Natural killer cell (primary cell): ENCODE results near the gene WTAP. TPM values are rescaled to one million over a fixed set of nuclear protein-coding genes. Genes with fewer than 3 reads are reported as not detected.
A peak's percentile ranks its signal among the peaks of the same experiment; 100 is the strongest.

Source experiments
- ATAC-seq, 3 donors: fragments of 150-1000 bp in 2 of 3; fragments of 200-7000 bp in 1 of 3; cut with Tn5 transposase; 1 replicate in 1 of 3; 2 replicates in 2 of 3; pipeline ENCODE4 v1.10.0; 2021; ENCODE audit warnings: mild to moderate bottlenecking in 2 of 3, moderate library complexity in 2 of 3
- DNase-seq, 2 donors: peaks; one replicate each; pipeline versions ENCODE4 v3.0.0 to v3.0.0-alpha.2; 2013 to 2021; ENCODE audit warnings: mixed read lengths in 1 of 2
- H3K27ac ChIP-seq: one replicate; pipeline ENCODE4 v1.5.1; 2013; ENCODE audit warnings: mild to moderate bottlenecking, low read length
- H3K27me3 ChIP-seq: one replicate; pipeline ENCODE4 v1.6.1; 2013; ENCODE audit warnings: low read length; ENCODE audit not compliant: control insufficient read depth, insufficient read depth
- H3K36me3 ChIP-seq: one replicate; pipeline ENCODE4 v1.6.1; 2013; ENCODE audit warnings: low read length; ENCODE audit not compliant: control insufficient read depth, insufficient read depth
- H3K4me1 ChIP-seq: one replicate; pipeline ENCODE4 v1.6.1; 2013; ENCODE audit warnings: low read length; ENCODE audit not compliant: control insufficient read depth, insufficient read depth
- H3K4me3 ChIP-seq: one replicate; pipeline ENCODE4 v1.5.1; 2013; ENCODE audit warnings: low read length
- H3K9me3 ChIP-seq: one replicate; pipeline ENCODE4 v1.6.1; 2013; ENCODE audit warnings: low read length; ENCODE audit not compliant: control insufficient read depth, insufficient read depth
- H3K27ac Mint-ChIP-seq, 2 donors: one replicate each; pipeline ENCODE4 v1.8.0; 2022; ENCODE audit warnings: mild to moderate bottlenecking in 2 of 2, mixed read lengths in 2 of 2, moderate library complexity in 1 of 2
- H3K27me3 Mint-ChIP-seq, 2 donors: one replicate each; pipeline ENCODE4 v1.8.0; 2022; ENCODE audit warnings: low read depth in 2 of 2, mixed read lengths in 2 of 2
- H3K36me3 Mint-ChIP-seq: one replicate; pipeline ENCODE4 v1.8.0; 2022; ENCODE audit warnings: mixed read lengths
- H3K4me1 Mint-ChIP-seq, 2 donors: one replicate each; pipeline ENCODE4 v1.8.0; 2022; ENCODE audit warnings: mixed read lengths in 2 of 2
- H3K4me3 Mint-ChIP-seq: one replicate; pipeline ENCODE4 v1.8.0; 2022; ENCODE audit warnings: mild to moderate bottlenecking, moderate library complexity, mixed read lengths
- H3K9me3 Mint-ChIP-seq, 2 donors: one replicate each; pipeline ENCODE4 v1.8.0; 2022; ENCODE audit warnings: mixed read lengths in 2 of 2
- CTCF ChIP-seq: fragments of 200-600 bp; IDR thresholded peaks from one replicate; pipeline ENCODE4 v1.8.0; 2022; ENCODE audit warnings: antibody characterized with exemption
- WGBS: methylation state at CpG from one replicate; pipeline ENCODE4 v1.1.7; 2013; ENCODE audit warnings: missing lambda C conversion rate; ENCODE audit not compliant: insufficient coverage; 5-methylcytosine and 5-hydroxymethylcytosine counted together
- intact Hi-C: fragments of 100-400 bp; cut with micrococcal nuclease; formaldehyde crosslinking; loops from one replicate; pipeline ENCODE4 v1.14.2; 2022
- total RNA-seq, 4 donors: library from RNA; stranded (reverse); fragments of 120-200 nt in 1 of 4; gene quantifications; one replicate each; pipeline versions ENCODE4 v1.2.3 to v1.2.4, GENCODE V29; 2013 to 2022

The WTAP gene
- total RNA-seq, 3 donors from 2014 or later (not counting 1 experiment from before 2014, with no cell fraction given) = 141 to 167 (median 164) TPM

- DNase-seq = no peak
- Mint-ChIP-seq H3K27me3 (no peaks in the 10 kb centered on the region), H3K27ac (peak overlapping the region in 1 of 2 donors; percentile 81), H3K4me3 (no peak overlapping the region), H3K4me1 (peaks cover 0 to 5% of the 10 kb centered on the region in 2 donors), H3K36me3 (peaks cover 30% of the 10 kb centered on the region), H3K9me3 (no peaks in the 10 kb centered on the region)
- Histone ChIP-seq H3K36me3 (peaks cover 81% of the 10 kb centered on the region), H3K4me3 (no peak overlapping the region), H3K27ac (no peak overlapping the region), H3K4me1 (no peaks in the 10 kb centered on the region), H3K9me3 (no peaks in the 10 kb centered on the region), H3K27me3 (no peaks in the 10 kb centered on the region)
- 100% methylated on average over 2 of the region's 2 CpGs for WGBS
- TF ChIP-seq CTCF = no peak
- ATAC-seq = no peak
- intact Hi-C loops = no loop called here
Observed at GRCh38 chr6:159754401-159754800, 27.1 kb downstream of the WTAP start.

GRCh38 chr6:159754959-159755914 is 27.9 kb downstream of the WTAP start:
- H3K27me3 ChIP-seq = no peaks in the 10 kb centered on the region
- H3K4me3 Mint-ChIP-seq = peak overlapping the region; percentile 45
- peaks cover 73% of the 10 kb centered on the region for H3K36me3 ChIP-seq
- H3K4me3 ChIP-seq = no peak overlapping the region
- no peak for TF ChIP-seq CTCF
- DNase-seq (no peak), ATAC-seq (peak in 1 of 3 donors; percentile 21)
- H3K27ac ChIP-seq = no peak overlapping the region
- WGBS = 96% methylated on average over 11 of the region's 15 CpGs
- no peaks in the 10 kb centered on the region for H3K27me3 Mint-ChIP-seq
- intact Hi-C loops = no loop called here
- peaks cover 6 to 9% of the 10 kb centered on the region in 2 donors for H3K4me1 Mint-ChIP-seq
- H3K4me1 ChIP-seq = no peaks in the 10 kb centered on the region
- no peaks in the 10 kb centered on the region for H3K9me3 Mint-ChIP-seq
- peaks cover 24% of the 10 kb centered on the region for H3K36me3 Mint-ChIP-seq
- no peaks in the 10 kb centered on the region for H3K9me3 ChIP-seq
- peak overlapping the region; percentile 29 to 81 for H3K27ac Mint-ChIP-seq

- peaks cover 63% of the 10 kb centered on the region for H3K36me3 ChIP-seq
- Mint-ChIP-seq H3K4me3 (no peak overlapping the region), H3K4me1 (peaks cover 18 to 21% of the 10 kb centered on the region in 2 donors), H3K36me3 (peaks cover 24% of the 10 kb centered on the region), H3K27me3 (no peaks in the 10 kb centered on the region), H3K27ac (peak overlapping the region in 1 of 2 donors; percentile 81), H3K9me3 (no peaks in the 10 kb centered on the region)
- DNase-seq (no peak), ATAC-seq (no peak)
- H3K4me1 ChIP-seq = peaks cover 6% of the 10 kb centered on the region
- no peak overlapping the region for H3K4me3 ChIP-seq
- no peak overlapping the region for H3K27ac ChIP-seq
- intact Hi-C loops = no loop called here
- 93% methylated on average over 4 of the region's 4 CpGs for WGBS
- TF ChIP-seq CTCF = no peak
- H3K9me3 ChIP-seq = no peaks in the 10 kb centered on the region
- H3K27me3 ChIP-seq = no peaks in the 10 kb centered on the region
Observed at GRCh38 chr6:159756508-159756907, 29.2 kb downstream of the WTAP start.
